HUES64 (cell line): ENCODE results near the gene ENOX1.

ENCODE experiments used
- H3K27ac ChIP-seq: 2 replicates; pipeline ENCODE4 v1.7.0; 2013; ENCODE audit warnings: low read depth, low read length, inconsistent platforms
- H3K27me3 ChIP-seq: 2 replicates; pipeline ENCODE4 v1.6.1; 2013; ENCODE audit warnings: mild to moderate bottlenecking, low read length; ENCODE audit not compliant: insufficient read depth
- H3K36me3 ChIP-seq: 2 replicates; pipeline ENCODE4 v1.6.1; 2013; ENCODE audit warnings: mild to moderate bottlenecking, low read length; ENCODE audit not compliant: insufficient read depth
- H3K4me1 ChIP-seq: 2 replicates; pipeline ENCODE4 v1.6.1; 2013; ENCODE audit warnings: mild to moderate bottlenecking, low read length, moderate library complexity; ENCODE audit not compliant: insufficient read depth
- H3K4me3 ChIP-seq: 2 replicates; pipeline ENCODE4 v1.5.1; 2013; ENCODE audit warnings: mild to moderate bottlenecking, low read length, moderate library complexity
- H3K9ac ChIP-seq: 2 replicates; pipeline ENCODE4 v1.6.1; 2013; ENCODE audit warnings: mild to moderate bottlenecking, low read depth, low read length
- H3K9me3 ChIP-seq: 2 replicates; pipeline ENCODE4 v1.6.1; 2013; ENCODE audit warnings: low read depth, low read length; ENCODE audit not compliant: insufficient read depth
- WGBS: fragments of 150-250, 120-280 bp; methylation state at CpG from one replicate; pipeline ENCODE4 v1.1.7; 2013; ENCODE audit warnings: missing lambda C conversion rate; 5-methylcytosine and 5-hydroxymethylcytosine counted together

The ENOX1 gene

DNA sequence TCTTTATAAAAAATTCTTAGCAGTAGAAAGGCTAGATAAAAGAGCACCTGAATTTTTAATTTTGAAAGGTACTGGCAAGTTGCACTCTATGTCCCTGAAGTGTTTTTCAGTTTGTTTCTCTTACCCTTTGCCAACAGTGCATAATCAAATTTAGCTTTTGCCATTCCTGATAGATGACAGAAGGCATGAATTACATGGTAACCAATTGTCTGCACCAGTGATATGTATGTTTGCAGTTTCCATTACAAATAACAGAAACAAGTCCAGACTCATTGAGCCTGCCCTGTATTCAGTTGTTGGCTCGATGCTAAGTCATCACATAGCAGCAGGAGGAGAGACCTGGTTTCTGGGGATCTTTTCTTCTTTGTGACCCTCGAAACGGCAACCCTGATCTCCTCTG lies 453.6 kb downstream of the ENOX1 start:
- no peak overlapping the region for H3K9ac ChIP-seq
- no peaks in the 10 kb centered on the region for H3K36me3 ChIP-seq
- H3K27me3 ChIP-seq, result no peaks in the 10 kb centered on the region
- H3K27ac ChIP-seq, result no peak overlapping the region
- WGBS, result 78% methylated on average over 3 of the region's 3 CpGs
- H3K4me3 ChIP-seq, result no peak overlapping the region
- no peaks in the 10 kb centered on the region for H3K9me3 ChIP-seq
- H3K4me1 ChIP-seq, result peaks cover 21% of the 10 kb centered on the region

DNA sequence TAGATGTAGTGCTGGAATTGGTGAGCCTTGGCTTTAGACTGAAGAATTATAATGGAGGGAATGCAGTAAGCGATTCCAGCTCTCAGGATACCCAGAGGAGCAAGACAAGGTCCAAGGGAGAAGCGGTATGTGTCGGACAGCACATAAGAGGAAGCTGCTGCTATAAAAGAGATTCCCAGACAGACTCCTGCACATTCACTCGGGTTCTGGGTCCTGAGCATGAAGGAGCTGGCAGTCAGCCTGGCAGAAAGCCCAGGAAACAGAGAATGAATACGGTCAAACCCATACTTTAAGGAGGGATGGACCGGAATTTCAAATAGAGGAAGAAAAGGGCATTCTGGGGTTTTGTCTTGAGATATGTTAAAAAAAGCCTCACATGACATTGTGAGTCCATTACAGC lies 455.1 kb downstream of the ENOX1 start:
- Histone ChIP-seq H3K36me3 (no peaks in the 10 kb centered on the region), H3K27ac (no peak overlapping the region), H3K4me3 (no peak overlapping the region), H3K4me1 (peaks cover 21% of the 10 kb centered on the region), H3K27me3 (no peaks in the 10 kb centered on the region), H3K9me3 (no peaks in the 10 kb centered on the region), H3K9ac (no peak overlapping the region)
- 91% methylated on average over 6 of the region's 6 CpGs for WGBS

DNA sequence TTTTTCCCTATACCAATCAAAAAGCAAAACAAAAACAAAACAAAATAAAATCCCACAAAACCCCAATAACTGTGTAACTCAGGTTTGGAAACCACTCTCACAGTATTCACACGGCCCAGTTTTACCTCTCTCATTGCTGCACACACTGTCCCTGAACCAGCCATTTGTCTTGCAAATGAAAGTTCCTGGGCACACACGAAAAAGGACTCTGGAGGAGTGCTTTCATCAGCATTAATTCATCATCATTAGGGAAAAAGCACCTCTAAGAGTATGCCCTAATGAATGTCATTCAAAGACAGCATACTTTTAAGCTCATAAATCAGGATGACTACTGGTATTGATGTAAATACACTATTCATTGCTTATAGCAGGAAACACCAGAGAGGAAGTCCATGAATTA lies 457.1 kb downstream of the ENOX1 start:
- Histone ChIP-seq H3K27ac (no peak overlapping the region), H3K9me3 (no peaks in the 10 kb centered on the region), H3K27me3 (no peaks in the 10 kb centered on the region), H3K36me3 (no peaks in the 10 kb centered on the region), H3K4me1 (peaks cover 21% of the 10 kb centered on the region), H3K4me3 (no peak overlapping the region), H3K9ac (no peak overlapping the region)
- 21% methylated on average over 2 of the region's 2 CpGs for whole genome bisulfite sequencing

DNA sequence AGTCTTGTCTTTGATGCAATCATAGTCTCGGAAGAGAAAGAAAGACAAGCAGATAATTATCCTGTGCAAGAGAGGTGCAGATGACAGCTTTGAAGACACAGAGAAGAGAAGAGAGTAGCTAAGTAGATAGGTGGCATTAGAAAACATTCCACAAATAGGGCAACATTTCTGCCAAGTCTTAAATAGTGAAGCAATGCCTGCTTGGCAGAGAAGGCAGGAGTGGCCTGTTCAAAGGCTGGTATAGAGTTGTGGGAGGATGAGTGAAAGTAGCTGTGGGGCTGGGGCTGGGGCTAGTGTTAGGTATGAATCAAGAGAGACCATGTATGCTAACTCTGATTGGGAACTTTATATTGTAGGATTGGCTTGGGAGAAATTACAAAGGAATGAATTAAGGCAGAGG lies 457.9 kb downstream of the ENOX1 start:
- Histone ChIP-seq H3K9me3 (no peaks in the 10 kb centered on the region), H3K9ac (no peak overlapping the region), H3K4me3 (no peak overlapping the region), H3K4me1 (peaks cover 21% of the 10 kb centered on the region), H3K27me3 (no peaks in the 10 kb centered on the region), H3K36me3 (no peaks in the 10 kb centered on the region), H3K27ac (no peak overlapping the region)
- WGBS, result 95% methylated on average over 1 of the region's 1 CpG

DNA sequence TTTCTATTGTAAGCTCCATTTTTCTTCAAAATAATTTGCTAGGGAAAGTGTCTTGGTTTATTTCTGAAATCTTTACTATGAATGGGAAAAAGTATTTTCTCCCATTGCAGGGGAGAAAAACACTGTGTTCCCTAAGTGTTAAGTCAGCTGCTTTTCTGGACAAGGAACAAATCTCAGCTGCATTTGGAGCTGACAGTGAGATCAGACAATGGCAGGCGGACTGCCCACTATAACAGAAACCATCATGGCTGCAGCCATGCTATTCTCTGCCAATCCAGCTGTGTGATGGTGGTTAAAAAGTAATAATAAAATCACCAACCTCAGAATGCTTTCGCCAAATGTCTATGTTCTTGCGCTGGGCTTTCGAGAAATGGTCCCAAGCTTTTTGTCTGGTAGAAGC lies 460.7 kb downstream of the ENOX1 start:
- 99% methylated on average over 4 of the region's 4 CpGs for WGBS
- no peaks in the 10 kb centered on the region for H3K27me3 ChIP-seq
- no peak overlapping the region for H3K9ac ChIP-seq
- peaks cover 18% of the 10 kb centered on the region for H3K4me1 ChIP-seq
- H3K27ac ChIP-seq, result no peak overlapping the region
- no peaks in the 10 kb centered on the region for H3K36me3 ChIP-seq
- H3K9me3 ChIP-seq, result no peaks in the 10 kb centered on the region
- H3K4me3 ChIP-seq, result no peak overlapping the region

DNA sequence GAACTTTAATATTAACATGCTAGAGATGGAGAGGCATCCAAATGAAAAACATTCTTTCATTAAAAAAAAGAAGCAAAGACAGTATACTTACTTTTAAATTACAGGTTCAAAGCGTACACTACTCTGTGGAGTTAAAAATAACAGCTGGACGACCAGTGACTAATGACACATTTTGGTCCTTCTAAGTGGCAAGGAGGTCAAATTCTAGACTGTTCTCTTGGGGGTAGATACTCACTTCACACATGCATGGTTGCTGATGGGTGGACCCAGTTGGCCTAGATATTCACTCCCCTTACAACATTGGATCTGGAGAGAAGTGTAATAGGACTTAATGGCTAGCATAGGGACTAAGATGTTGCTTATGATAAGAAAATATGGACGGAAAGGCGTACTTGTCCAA lies 461.1 kb downstream of the ENOX1 start:
- H3K4me1 ChIP-seq, result peaks cover 15% of the 10 kb centered on the region
- 95% methylated on average over 4 of the region's 4 CpGs for WGBS
- H3K27me3 ChIP-seq, result no peaks in the 10 kb centered on the region
- no peak overlapping the region for H3K9ac ChIP-seq
- H3K9me3 ChIP-seq, result no peaks in the 10 kb centered on the region
- H3K36me3 ChIP-seq, result no peaks in the 10 kb centered on the region
- no peak overlapping the region for H3K4me3 ChIP-seq
- H3K27ac ChIP-seq, result no peak overlapping the region

DNA sequence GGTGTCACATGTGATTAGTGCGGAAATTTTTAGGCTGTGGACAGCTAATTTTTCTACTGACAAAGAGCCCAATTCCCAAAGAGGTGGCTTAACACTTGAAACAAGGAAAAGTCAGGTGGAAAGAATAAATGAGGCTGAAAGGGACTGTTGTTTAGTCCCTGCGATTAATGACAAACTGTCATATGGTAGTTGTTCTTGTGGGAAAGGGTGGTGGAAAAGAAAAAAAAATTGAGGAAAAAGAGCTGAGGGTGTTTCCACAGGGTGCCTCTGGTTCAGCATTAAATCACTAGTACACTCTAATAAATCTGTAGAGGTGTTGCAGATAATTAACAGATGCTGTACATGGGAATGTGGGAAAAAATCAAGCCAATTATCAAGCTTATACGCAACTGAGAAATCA lies 462.6 kb downstream of the ENOX1 start:
- 65% methylated on average over 3 of the region's 3 CpGs for WGBS

DNA sequence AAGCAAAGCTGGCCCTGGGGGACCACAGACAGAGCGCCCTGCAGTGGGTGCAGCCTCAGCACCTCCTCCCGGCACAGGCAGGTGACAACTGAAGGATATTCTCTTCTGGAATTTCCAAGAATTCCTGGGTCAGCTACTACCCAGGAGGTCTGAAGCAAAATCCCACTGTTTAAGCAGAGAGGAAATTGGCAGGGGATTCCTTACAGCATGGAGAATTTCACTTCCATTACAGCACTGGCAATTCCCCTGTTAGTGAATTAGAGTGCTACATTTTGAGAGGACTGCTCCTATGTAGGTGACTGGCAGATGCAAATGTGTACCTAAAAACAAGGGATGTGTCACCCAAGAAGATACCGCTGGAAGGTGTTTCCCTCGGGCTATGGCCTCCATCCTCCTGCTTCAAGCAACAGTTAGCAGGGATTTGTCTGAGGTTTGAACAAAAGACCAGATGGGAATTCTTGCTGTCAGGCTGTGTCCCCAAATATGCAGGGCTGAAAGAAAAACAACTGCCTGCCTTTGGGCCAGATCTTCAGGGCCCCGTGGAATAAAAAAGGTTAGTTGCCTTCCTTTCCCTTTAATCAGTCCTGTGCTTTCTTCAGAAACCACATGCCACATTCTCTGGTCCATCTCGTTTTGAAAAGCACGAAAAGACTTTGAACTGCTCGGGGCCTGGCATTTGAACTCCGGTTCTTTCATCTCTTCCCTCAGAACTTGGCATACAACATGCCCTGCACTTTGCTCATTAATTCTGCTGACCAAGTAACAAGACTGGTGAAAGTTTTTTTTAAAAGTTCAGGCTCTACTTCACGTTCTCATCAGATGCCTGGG lies 466.9 kb downstream of the ENOX1 start:
- Histone ChIP-seq H3K36me3 (no peaks in the 10 kb centered on the region), H3K4me3 (no peak overlapping the region), H3K9me3 (no peaks in the 10 kb centered on the region), H3K27me3 (no peaks in the 10 kb centered on the region), H3K27ac (peak overlapping the region; percentile 48), H3K4me1 (peaks cover 50% of the 10 kb centered on the region), H3K9ac (no peak overlapping the region)
- 46% methylated on average over 10 of the region's 10 CpGs for WGBS

More for the DNA sequence above, 462.6 kb downstream of the ENOX1 start:
- peaks cover 17% of the 10 kb centered on the region for H3K4me1 ChIP-seq
- no peak overlapping the region for H3K4me3 ChIP-seq
- H3K27me3 ChIP-seq, result no peaks in the 10 kb centered on the region
- no peak overlapping the region for H3K9ac ChIP-seq
- no peak overlapping the region for H3K27ac ChIP-seq
- H3K9me3 ChIP-seq, result no peaks in the 10 kb centered on the region
- H3K36me3 ChIP-seq, result no peaks in the 10 kb centered on the region

DNA sequence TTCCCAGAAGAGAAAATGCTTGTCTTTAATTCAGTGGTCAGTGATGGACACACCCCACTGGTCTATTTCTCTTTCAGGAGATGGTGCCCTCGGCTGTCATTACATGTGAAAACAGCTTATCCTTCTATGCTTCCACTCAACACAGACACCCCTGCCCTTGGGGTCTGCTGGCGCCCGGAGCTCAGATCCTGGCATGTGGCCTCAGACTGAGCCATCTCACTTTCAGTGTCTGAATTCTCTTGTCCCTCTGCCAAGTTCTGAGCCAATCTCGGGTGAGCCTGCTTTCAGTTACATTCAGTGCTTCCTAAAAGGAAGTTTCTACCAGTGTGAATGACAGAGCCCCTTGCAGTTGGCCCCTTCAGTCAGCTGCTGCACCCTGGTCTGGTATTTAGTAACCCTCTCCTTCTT lies 469.8 kb downstream of the ENOX1 start:
- Histone ChIP-seq H3K9ac (no peak overlapping the region), H3K4me3 (no peak overlapping the region; the same call in 1 of the 2 replicates), H3K36me3 (no peaks in the 10 kb centered on the region), H3K4me1 (peaks cover 51% of the 10 kb centered on the region), H3K9me3 (no peaks in the 10 kb centered on the region), H3K27me3 (no peaks in the 10 kb centered on the region), H3K27ac (peak overlapping the region; percentile 71; the same call in 1 of the 2 replicates)
- WGBS, result 25% methylated on average over 4 of the region's 4 CpGs

DNA sequence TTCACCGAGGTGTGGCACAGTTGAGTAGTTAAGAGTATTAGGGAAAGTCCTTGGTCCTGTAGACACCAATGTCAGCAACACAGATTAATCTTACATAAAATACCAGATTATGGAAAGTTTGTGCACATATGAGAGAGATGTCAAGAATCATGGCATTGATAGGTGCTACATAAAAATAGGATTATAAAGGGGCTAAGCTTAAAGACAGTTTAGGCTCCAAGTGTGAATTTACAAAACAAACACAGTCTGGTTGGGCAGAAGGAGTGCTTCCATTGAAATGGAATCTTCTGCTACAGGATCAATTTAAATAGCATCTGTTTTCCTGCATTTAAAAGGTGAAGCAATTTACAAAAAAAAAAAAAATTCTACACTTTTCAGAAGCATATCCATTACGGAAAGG lies 470.5 kb downstream of the ENOX1 start:
- WGBS, result 0% methylated on average over 1 of the region's 2 CpGs
- Histone ChIP-seq H3K36me3 (no peaks in the 10 kb centered on the region), H3K9ac (no peak overlapping the region), H3K4me3 (no peak overlapping the region), H3K27me3 (no peaks in the 10 kb centered on the region), H3K4me1 (peaks cover 51% of the 10 kb centered on the region), H3K9me3 (no peaks in the 10 kb centered on the region), H3K27ac (peak overlapping the region; percentile 71; the same call in 1 of the 2 replicates)

DNA sequence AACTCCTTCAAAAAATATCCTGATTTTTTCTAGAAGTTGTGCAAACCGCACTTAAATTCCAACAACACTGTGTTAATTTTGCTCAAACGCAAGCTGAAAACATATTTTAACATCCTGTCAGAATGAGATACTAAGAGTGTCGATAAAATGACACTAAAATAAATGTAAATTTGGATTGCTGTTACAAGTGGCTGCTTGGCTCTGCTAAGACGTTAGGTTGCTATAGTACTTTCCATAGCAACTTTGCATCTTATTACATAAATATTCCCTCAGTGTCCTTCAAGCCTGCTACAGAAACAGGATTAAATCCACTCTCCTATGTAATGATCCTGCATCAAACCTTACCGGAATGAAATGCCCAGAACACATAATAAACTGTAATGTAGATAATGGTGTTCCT lies 471.2 kb downstream of the ENOX1 start:
- no peaks in the 10 kb centered on the region for H3K27me3 ChIP-seq
- no peak overlapping the region for H3K9ac ChIP-seq
- no peak overlapping the region for H3K4me3 ChIP-seq
- no peaks in the 10 kb centered on the region for H3K36me3 ChIP-seq
- peak overlapping the region; percentile 71; the same call in 1 of the 2 replicates for H3K27ac ChIP-seq
- WGBS, result 87% methylated on average over 5 of the region's 5 CpGs
- H3K9me3 ChIP-seq, result no peaks in the 10 kb centered on the region
- peaks cover 48% of the 10 kb centered on the region for H3K4me1 ChIP-seq
